Eye (tissue), 1 donor: ENCODE results near the gene SSBP3.

Experiments
- DNase-seq: peaks from one replicate; pipeline ENCODE4 v3.0.0-alpha.2; 2015

Gene SSBP3

DNA sequence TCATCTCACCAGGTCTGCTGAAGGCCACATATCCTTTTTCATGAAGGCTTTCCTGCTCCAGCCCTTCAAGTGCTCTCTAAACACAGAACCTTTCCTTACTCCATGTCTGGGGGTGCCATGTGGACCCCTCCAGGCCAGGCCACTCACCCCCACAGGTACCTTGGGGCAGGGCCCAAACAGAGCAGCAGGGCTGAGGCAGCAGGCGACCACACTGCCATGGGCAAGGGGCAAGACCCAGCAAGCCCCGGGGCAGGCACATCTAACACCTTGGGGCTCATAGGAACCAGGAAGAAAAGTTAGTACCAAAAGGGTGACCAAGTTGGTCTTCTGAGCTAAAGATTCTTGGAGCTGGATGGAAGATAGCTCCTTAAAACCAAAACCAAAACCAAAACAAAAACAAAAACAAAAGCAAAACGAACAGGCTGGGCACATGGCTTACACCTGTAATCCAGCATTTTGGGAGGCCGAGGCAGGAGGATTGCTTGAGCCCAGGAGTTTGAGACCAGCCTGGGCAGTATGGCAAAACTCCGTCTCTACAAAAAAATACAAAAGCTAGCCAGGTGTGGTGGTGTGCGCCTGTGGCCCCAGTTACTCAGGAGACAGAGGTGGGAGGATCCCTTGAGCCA is 142.5 kb downstream of the SSBP3 start:
- no peak for DNase-seq

DNA sequence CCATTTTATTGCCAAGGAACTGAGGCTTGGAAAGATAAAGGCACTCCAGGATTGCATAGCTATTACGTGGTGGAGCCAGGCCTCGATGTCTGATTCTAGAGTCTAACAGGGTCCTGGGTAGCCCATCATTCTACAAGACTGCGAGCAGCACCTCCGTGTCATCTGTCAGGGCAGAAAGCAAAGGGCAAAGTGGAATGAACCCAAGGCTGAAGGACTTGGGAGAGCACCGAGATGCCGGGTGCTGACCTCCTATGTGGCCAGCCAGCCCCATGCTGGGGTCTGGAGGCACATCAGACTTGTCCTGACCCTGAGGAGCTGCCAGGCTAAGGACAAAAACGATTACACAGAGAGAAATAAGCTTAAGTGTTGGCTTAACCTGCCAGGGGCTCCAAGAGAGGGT is 143.9 kb downstream of the SSBP3 start:
- no peak for DNase-seq

DNA sequence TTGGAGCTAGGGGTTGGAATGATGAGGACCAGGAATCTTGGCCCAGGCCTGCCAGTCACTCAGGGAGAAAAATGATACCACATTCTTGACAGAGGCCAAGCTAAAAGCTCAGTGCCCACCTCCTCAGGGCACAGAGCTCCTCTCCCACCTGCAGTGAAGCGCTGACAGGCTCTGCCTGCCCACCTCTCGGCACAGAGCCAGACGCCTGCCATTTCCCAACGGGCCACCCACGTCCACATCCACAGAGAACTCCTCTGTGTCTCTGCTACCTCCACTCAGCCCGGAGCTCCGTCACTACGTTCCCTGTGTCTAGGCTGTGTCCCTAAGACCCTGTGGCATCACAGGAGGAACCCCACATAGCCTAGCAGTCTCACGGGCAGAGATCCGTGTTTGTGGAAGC is 145.4 kb downstream of the SSBP3 start:
- DNase-seq, result no peak

DNA sequence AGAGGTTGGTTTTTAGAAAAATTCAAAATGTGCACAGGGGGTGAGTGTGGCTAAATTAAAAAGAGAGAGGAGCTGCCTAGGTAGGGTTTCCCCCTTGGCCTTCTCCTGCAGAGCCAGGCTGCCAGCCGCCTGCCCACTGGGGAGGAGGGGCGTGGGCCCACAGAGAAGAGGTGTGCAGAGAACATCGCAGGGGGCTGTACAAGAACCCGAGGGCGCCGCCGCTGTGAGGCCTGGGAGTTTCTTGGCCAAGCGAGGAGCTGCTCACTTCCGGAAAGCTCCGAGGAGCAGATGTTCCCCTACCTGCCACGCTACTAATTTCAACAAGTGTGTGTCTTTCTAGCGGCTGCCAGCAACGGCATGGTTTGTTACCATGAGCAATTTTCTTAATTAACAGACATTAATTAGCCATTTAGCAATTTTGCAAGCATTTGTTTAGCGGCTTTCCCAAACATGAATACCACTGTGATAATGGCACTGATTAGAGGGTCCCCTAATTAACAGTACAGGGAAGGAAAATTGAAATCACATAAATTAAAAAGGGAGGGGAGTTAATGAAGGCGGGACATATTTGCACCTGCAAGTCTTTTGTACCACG is 146.6 kb downstream of the SSBP3 start:
- no peak for DNase-seq

DNA sequence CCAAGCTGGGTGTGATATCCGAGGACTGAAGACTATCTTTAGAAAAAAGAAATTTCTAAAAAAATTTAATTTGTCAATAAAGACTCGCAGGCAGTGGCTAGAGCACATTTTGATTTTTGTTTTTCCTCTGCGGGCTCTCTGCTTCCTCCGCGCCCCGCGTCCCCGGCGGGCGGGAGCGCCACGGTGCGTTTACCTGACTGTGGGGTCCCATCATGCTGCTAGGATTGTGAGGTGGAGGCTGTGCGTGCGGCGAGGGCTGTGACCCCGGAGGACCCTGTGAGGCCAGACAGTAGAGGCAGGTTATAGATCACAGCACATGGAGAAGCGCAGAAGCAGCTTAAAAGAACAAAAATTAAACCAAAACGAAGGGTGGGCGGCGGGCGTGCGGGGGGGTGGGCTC is 148.3 kb downstream of the SSBP3 start:
- DNase-seq, result no peak

DNA sequence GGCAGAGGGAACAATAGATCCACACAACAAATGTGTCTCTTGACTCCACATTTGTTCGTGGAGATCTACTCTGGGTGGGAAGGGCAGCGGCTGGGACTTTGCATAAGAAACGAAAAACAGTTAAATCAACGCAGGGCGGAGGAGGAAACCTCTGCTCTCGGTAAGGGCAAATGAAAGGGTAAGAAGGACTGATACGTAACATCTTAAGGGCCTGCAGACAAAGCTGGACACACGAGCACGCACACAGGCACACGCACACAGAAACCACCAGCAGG is 148.9 kb downstream of the SSBP3 start:
- DNase-seq, result no peak

DNA sequence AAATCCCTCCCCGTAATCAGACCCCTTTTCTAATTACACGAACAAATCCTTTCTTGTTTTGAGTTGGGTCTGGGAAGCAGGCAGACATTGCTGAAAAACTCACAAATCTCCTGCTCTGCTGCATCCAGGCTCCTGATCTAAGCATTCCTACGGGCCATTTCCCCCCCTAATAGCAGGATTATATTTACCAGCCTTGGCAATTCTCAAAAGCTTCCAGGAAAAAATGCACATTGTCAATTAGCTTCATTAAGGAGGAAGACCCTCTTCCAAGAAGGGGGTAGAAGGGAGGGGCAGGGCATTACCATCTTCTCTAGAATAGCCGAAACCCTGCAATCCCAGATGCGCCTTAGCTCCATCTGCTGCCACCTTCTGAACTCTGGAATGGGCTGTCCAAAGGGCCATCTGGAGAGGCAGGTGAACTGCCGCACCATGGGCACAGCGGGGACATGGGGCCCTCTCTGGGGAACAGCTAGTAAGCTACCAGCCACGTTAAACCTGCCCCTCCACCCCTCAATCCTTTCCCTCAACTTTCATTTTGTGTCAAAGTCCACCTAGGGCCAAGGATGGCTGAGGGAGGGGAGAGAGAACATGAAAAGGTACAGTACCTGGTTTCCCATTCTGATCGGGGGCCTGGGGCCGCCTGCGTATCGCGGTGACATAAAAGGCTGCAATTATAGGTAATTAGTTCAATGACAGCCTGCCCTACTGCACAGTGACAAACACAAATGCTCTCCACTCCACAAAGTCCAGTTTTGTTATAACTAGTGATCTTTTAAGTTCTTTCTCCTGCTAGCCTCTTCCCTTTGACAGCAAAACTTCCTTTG is 149.5 kb downstream of the SSBP3 start:
- peak; percentile 60 for DNase-seq

DNA sequence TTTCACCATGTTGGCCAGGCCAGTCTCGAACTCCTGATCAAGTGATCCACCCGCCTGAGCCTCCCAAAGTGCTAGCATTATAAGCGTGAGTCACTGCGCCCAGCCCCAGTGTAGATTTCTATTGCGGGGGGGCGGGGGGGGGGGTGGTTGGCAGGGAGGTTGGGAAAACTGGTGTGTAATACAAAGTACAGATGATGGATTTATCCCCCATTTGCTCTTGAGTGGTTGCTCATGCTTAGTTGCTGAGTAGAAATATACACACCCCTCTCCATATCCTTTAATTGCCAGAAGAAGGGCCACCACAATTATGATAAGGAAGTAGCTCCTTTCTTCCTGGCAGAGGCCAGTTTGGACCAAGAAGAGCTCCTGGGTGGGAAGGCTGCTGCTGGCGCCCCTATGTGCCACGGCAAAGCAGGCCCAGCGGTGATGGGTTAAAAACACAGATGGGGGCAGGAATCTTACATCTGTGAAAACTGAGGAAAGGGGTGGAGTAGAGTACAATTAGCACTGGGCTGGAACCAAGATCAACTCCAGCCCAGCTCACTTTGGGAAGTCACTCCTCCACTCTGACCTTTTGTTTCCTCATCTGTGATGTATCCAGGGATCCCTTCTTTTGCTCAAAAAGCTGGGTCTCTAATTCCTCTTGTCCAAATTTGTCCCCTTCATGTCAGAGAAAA is 151.0 kb downstream of the SSBP3 start:
- no peak for DNase-seq

DNA sequence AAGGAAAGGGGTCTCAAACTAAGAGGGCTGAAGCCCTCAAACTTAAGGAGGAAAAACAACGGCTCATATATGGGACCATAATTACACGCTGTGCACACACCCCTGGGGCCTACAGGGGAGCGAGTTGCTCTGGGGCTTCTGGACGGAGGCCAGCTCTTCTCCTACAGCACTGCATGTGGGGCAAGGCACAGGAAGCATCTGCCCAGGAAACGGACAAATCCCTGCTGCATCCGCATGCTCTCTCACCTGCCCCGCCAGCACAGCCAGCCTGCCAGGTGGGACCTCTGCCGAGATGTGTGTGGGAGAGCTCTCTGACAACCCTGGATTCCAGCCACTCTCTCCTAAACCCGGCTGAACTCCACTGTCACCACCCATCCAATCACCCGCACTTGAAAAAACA is 152.1 kb downstream of the SSBP3 start:
- no peak for DNase-seq

DNA sequence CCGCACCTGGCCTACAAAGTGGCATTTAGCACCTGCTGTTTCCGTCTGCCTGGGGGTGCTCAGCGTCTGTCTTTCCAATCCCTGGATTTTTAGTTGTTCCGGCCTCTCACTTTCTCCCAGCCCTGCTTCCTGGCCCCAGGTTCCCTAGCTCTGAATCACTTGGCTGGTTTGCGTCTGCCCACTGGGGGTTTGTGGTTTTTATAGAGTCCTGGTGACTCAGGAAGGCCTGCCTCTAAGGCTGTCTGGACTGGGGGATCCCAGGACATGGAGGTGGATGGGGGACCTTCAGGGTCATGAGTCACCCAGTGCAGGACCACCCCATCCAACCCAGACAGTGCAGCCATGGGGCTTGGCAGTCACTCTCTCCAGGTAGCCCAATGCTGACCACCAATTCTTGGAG is 152.7 kb downstream of the SSBP3 start:
- no peak for DNase-seq

DNA sequence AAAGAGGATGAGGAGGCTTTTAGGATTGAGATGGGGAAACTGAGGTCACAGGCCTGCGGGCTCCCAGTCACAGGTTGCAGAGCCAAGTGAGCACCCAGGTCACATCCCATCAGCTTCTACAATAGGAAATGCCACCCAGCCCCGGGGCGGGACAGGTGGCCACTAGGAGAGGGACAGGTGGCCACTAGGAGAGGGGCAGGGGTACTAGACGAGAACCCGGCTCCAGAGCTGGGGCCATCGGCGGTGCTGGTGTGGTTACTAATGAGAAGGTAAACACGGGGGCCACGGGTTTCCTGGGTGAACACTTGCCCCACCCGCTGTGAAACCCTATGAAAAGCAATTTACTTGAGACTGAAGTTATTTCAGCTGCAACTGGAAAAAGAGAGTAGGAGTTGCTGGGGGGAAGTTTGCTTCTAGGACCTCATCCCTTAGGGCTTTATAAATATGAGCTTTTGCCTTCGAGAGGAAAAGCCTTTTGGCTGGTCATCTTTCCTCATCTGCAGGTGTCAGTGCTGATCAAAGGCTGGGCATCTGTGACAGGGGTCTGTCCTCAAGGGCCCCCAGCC is 153.7 kb downstream of the SSBP3 start:
- no peak for DNase-seq

DNA sequence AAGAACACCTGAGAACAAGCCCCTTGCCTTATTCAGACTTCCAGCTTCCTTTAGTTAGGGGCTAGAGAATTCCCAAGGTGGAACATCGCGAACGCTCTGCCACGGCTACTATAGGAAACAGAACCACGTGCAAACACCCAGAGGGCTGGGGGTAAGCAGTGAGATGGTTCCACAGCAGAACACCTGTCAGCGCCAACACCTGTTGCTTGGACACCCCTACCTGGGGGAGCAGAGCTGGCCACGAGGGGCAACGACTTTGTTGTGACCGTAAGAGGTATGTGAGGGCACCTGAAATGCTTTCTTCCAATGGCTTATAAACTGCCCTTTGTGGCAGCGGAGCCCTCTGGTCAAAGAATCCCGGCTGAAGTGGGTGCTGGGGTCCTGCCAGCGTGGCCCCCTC is 155.5 kb downstream of the SSBP3 start:
- no peak for DNase-seq

DNA sequence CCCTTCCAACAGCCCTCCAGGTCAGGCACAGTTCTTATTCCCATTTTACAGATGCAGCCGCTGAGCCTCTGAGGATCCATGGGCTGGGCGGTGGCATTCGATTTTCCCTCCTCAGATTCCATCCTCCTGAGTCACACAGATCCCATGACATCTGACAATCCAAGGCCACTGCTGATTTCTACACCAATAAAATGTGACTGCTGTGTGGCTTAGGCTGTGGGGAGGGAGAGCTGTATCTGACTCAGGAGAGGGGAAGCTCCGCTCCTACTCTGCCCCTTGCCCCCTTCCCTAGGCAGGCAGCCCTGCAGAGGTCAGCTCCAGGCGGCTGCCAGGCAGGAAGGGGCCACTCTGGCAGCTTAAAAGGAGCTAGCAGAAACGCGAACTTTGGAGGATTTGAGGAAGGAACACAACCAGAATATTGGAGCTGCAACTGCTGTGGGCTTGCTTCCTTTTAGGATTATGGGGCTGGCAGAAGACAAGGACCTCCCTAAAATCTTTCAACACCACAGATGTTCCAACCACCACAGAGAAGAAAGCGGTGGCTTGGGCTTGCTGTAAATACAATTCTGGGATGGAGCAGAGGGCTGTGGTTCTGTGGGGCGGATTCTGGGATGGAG is 156.3 kb downstream of the SSBP3 start:
- DNase-seq, result peak; percentile 32

DNA sequence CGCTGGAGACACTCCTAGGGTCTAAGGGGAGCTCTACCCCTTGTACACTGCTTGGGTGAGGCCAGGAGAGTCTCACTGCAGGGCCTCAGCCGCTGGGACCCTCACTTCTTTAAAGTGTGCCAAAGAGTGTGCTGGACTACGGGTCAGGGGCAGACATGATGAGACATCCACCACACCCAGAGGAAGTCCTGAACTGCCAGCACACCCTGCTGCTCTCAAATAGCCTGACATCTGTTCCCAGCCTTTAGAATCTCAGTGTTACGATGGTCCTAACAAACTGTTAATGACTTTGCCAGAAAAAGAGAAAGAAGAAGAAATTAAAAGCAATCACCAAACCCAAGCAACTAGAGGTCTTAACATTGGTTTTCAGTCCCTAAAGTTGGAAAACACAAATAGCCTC is 157.2 kb downstream of the SSBP3 start:
- no peak for DNase-seq

DNA sequence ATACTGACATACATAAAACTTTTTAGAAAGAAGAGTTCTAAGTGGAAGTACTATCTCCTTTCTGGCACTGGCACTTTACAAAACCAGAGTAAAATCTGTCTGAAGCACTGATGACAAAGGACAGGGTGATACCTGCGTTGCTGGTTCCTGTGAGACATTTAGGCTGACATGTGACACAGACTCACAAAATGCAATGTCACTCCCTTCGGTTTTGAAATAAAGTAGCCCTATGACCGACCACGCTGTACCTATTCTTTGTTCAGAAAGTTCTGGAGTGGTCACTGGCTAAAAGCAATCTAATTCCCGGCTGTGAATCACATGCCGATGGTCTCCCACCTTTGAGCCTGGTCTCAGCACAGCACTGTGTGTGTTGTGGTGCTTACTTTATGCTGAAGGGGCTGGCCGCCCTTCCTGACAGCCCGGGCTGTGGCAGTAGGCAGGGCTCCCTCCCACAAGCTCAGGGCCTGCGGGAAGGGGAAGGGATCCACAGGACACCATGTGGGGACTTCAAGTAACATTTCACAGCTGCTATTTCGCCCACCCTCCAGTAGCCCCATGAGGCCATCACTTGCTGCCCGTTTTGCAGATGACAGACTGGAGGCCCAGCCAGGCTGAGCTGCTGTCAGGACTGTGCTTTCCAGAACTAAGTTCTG is 158.2 kb downstream of the SSBP3 start:
- no peak for DNase-seq

DNA sequence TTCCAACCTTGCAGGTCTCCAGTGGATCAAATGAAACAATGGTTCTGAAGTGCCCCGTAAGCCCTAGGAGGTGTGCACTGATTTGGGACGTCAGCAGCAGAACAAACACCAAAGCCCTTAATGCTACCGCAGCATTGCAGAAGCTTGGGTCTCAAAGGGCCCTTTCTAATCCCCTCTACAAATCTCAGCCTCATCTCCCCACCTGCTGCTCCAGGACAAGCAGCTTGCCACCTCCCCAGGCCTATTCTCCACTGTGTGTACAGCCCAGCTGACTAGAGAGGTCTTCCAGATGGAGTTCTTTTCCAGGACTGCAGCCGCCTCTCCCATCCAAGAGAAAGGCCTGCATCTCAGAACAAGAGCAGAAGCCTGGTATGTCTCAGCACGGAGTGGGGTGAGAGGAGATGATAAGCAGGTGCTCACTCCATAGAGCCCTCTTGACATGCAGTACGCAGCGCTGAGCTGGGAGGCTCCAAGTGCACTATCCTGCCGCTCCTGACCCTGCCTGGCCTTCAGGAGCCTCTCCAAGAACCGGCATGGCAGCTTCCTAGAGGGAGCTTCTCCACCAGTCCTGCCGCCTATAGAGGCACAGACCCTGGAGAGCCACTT is 160.0 kb downstream of the SSBP3 start:
- no peak for DNase-seq

DNA sequence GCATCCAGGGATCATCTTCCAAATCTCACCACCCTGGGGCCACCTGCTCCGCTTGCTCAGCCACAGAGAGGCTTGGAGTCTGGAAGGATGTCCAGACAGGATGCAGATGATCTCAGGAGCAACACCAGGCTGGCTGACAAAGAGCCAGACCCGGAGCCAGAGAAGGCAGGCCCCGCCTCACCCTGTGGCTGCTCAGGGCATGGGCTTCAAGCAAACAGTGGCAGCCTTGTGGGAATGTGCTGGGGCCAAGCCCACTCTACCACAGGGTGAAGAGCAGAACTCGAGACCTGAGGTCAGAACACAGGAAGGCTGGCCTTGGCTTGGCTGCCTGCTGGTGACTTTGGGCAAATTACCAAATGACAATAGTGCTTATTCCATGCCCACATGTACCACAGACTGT is 160.7 kb downstream of the SSBP3 start:
- no peak for DNase-seq

DNA sequence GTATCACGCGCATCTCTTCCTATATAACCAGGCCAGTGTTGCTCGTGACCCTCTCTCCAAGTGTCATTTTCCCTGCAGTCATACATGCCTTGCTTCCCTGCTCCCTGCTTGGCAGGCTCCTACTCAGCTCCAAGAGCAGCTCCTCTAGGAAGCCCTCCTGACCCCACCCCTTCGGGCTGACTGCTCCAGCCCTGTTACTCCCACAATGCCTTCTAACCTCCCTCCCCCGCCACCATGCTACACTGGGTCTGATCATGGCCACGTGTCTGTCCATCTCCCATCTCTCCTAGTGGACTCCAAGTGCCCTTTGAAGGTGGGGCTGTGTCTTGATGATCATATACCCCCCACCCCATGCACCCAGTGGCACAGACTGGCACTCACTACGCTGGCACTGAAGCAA is 161.5 kb downstream of the SSBP3 start:
- DNase-seq, result no peak

DNA sequence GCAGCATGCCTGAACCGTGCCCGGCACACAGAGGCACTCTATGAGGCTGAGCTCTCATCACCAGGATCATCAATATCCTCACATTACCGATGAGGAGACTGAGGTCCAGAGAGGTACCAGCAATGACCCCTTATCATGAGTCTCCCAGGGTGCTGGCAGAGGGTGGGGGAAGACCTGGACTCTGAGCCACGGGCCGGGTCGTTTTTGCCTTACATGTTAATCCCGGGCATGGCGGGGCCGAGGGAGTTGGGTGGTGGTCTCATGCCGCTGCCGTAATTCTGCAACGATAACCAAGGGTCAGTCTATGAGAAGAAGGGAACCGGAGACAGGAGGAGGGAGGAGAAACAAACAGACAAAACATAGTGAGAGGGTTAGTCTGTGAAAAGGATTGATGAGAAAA is 163.2 kb downstream of the SSBP3 start:
- DNase-seq, result no peak

DNA sequence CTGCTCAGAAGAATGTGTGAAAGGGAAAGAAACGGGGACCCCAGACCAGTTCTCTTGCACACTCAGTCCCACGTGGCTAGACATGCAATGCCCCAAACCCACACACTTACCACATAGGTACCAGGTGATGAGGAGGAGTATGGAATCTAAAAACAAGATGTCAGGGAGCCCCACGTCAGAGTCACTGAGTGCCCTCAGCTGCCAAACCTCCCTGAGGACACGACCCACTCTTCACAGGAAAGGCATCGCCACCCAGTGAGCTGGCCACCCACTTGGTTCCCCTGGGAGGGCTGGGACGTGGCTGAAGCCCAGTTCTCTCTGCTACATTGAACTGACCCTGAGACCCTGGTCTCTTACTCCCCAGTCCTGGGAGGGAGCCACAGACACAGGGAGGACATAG is 164.8 kb downstream of the SSBP3 start:
- DNase-seq, result no peak

DNA sequence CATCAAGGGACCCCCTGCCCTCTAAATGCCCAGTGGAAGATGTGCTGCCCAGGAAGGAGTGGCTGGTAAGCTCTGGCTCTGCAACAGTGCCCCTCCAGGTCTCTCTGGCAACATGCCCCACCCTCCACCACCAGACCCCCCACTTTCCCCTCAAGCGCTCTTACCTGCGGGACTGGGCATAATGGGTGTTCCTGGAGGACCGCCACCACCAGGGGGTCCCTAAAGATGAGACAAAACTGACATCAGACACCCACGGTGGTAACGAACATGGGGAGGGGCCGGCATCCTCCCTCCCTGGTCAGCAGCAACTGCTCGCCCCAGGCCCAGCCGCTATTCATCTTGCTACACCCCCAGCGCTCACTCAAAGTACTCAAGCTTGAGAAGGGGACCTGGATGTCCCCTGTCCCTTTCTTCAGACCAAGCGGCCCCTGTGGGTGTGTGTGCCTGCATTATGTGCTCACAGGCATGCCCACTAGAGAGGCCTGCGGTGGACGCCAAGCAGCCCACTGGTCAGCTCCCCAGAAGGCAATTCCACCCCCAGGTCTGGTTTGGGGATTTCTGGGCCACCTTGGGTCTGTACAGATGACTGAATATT is 165.4 kb downstream of the SSBP3 start:
- no peak for DNase-seq

DNA sequence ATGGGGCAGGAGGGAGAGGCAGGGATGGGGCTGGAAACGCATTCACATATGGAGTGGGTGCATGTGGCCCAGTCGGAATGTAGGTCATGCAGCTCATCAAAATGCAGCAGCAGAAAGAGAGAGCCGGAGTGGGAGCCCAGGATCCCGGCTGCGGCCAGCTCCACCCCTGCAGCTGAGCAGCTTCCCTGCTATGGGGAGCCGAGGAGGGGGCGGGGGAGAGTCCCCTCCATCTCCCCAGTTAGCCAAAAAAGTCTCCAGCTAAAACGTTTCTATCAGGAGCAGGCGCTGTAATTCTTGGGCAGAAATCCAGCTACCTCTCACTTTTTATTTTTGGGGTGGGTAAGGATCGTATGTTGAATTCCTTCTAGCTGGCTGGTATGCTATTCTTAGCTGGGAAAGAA is 166.6 kb downstream of the SSBP3 start:
- peak; percentile 65 for DNase-seq
